IMR-90 (cell line): ENCODE results near the gene SNAPC4. TPM values are rescaled to one million over a fixed set of nuclear protein-coding genes. Genes with fewer than 3 reads are reported as not detected.

Source experiments
- ATAC-seq: fragments of 200-7000 bp; cut with Tn5 transposase; 2 replicates; pipeline ENCODE4 v1.9.1; 2020; ENCODE audit warnings: low read depth, mild to moderate bottlenecking, moderate library complexity
- BruUV-seq: library from RNA; stranded (reverse); fragments of 400-500 nt; replicated peaks from 2 replicates; lab custom pipeline; 2021; lab: Mats Ljungman, UMichigan
- CTCF ChIA-PET: fragments of 300-600 bp; formaldehyde crosslinking; extraction: SDS; loops from one replicate; lab custom pipeline; 2021; ENCODE audit warnings: antibody characterized with exemption; lab: Yijun Ruan, JAX
- POLR2A ChIA-PET: fragments of 300-600 bp; sonication (Branson Sonifier 250); formaldehyde crosslinking; loops from one replicate; lab custom pipeline; 2022; ENCODE audit warnings: antibody characterized with exemption; ENCODE audit not compliant: unreplicated experiment; lab: Charles Lee
- DNase-seq: peaks from one replicate; pipeline ENCODE4 v3.0.0; 2013
- H2AFZ ChIP-seq: replicated peaks from 2 replicates; pipeline ENCODE3; 2013; ENCODE audit warnings: low read length, mild to moderate bottlenecking; ENCODE audit not compliant: poor library complexity
- H2AK5ac ChIP-seq: 2 replicates; pipeline ENCODE4 v1.6.1; 2013; ENCODE audit warnings: low read depth, low read length, inconsistent platforms
- H2AK9ac ChIP-seq: replicated peaks from 2 replicates; pipeline ENCODE3; 2013; ENCODE audit warnings: mild to moderate bottlenecking, low read depth, low read length, moderate library complexity; ENCODE audit not compliant: poor library complexity
- H2BK120ac ChIP-seq: 2 replicates; pipeline ENCODE4 v1.6.1; 2013; ENCODE audit warnings: low read depth, low read length, inconsistent platforms
- H2BK15ac ChIP-seq: 3 replicates; pipeline ENCODE4 v1.6.1; 2013; ENCODE audit warnings: low read depth, low read length, inconsistent platforms
- H2BK20ac ChIP-seq: 2 replicates; pipeline ENCODE4 v1.6.1; 2013; ENCODE audit warnings: low read depth, mild to moderate bottlenecking, inconsistent platforms, low read length, moderate library complexity
- H2BK5ac ChIP-seq: 2 replicates; pipeline ENCODE4 v1.6.1; 2013; ENCODE audit warnings: mild to moderate bottlenecking, low read depth, low read length, inconsistent platforms; ENCODE audit not compliant: poor library complexity, severe bottlenecking
- H3K14ac ChIP-seq: replicated peaks from 2 replicates; pipeline ENCODE4 v1.6.1; 2013; ENCODE audit warnings: low read depth, low read length, inconsistent platforms
- H3K18ac ChIP-seq: 2 replicates; pipeline ENCODE4 v1.6.1; 2013; ENCODE audit warnings: low read depth, low read length, control low read depth
- H3K23ac ChIP-seq: 2 replicates; pipeline ENCODE4 v1.6.1; 2013; ENCODE audit warnings: low read depth, low read length, inconsistent platforms
- H3K27ac ChIP-seq: 2 replicates; pipeline ENCODE4 v1.5.1; 2013; ENCODE audit warnings: mild to moderate bottlenecking, control low read depth, low read length; ENCODE audit not compliant: insufficient read depth
- H3K27me3 ChIP-seq: 2 replicates; pipeline ENCODE4 v1.6.1; 2013; ENCODE audit warnings: low read length; ENCODE audit not compliant: control insufficient read depth, insufficient read depth
- H3K36me3 ChIP-seq: 2 replicates; pipeline ENCODE4 v1.6.1; 2013; ENCODE audit warnings: low read length, mixed read lengths; ENCODE audit not compliant: control insufficient read depth, insufficient read depth
- H3K4ac ChIP-seq: 2 replicates; pipeline ENCODE4 v1.6.1; 2013; ENCODE audit warnings: low read depth, low read length, inconsistent platforms
- H3K4me1 ChIP-seq: 2 replicates; pipeline ENCODE4 v1.6.1; 2013; ENCODE audit warnings: low read length, mixed read lengths; ENCODE audit not compliant: control insufficient read depth, insufficient read depth
- H3K4me2 ChIP-seq: 2 replicates; pipeline ENCODE4 v1.6.1; 2013; ENCODE audit warnings: low read depth, mild to moderate bottlenecking, control low read depth, low read length, moderate library complexity
- H3K4me3 ChIP-seq: 2 replicates; pipeline ENCODE4 v1.5.1; 2013; ENCODE audit warnings: low read depth, mild to moderate bottlenecking, control low read depth, low read length, moderate library complexity; ENCODE audit not compliant: insufficient read depth
- H3K56ac ChIP-seq: 2 replicates; pipeline ENCODE4 v1.6.1; 2013; ENCODE audit warnings: low read length, inconsistent platforms; ENCODE audit not compliant: insufficient read depth; ENCODE audit errors: extremely low read depth
- H3K79me1 ChIP-seq, 2 experiments: 2 replicates each; pipeline ENCODE4 v1.6.1; 2013; ENCODE audit warnings: low read length in 2 of 2, inconsistent platforms in 1 of 2, low read depth in 1 of 2
- H3K9ac ChIP-seq: 2 replicates; pipeline ENCODE4 v1.6.1; 2013; ENCODE audit warnings: low read depth, low read length, control low read depth
- H3K9me1 ChIP-seq: 2 replicates; pipeline ENCODE4 v1.6.1; 2013; ENCODE audit warnings: low read length, inconsistent platforms; ENCODE audit not compliant: insufficient read depth
- H3K9me3 ChIP-seq: 2 replicates; pipeline ENCODE4 v1.6.1; 2013; ENCODE audit warnings: low read length; ENCODE audit not compliant: control insufficient read depth, insufficient read depth
- H4K20me1 ChIP-seq: 2 replicates; pipeline ENCODE4 v1.6.1; 2013; ENCODE audit warnings: low read length, inconsistent platforms; ENCODE audit not compliant: insufficient read depth
- H4K5ac ChIP-seq: 2 replicates; pipeline ENCODE4 v1.6.1; 2013; ENCODE audit warnings: mild to moderate bottlenecking, low read depth, low read length, control low read depth
- H4K8ac ChIP-seq, 2 experiments: 2 replicates each; pipeline ENCODE4 v1.6.1; 2013; ENCODE audit warnings: low read depth in 2 of 2, low read length in 2 of 2, control low read depth in 1 of 2, inconsistent platforms in 1 of 2
- H4K91ac ChIP-seq: 2 replicates; pipeline ENCODE4 v1.6.1; 2013; ENCODE audit warnings: low read depth, low read length, inconsistent platforms; ENCODE audit not compliant: insufficient read depth
- ELK1 ChIP-seq: fragments of 150-350 bp; IDR thresholded peaks from 2 replicates; pipeline ENCODE4 v1.6.1; 2016; ENCODE audit warnings: low read depth, mild to moderate bottlenecking, low read length, moderate library complexity, borderline replicate concordance
- MAZ ChIP-seq: IDR thresholded peaks from 2 replicates; pipeline ENCODE4 v1.6.1; 2012; ENCODE audit warnings: low read depth, mild to moderate bottlenecking, low read length, improper control_type of control experiment, moderate library complexity, borderline replicate concordance
- RFX5 ChIP-seq: IDR thresholded peaks from 2 replicates; pipeline ENCODE4 v1.8.0; 2012; ENCODE audit warnings: low read depth, mild to moderate bottlenecking, low read length, moderate library complexity
- WGBS, 2 experiments: methylation state at CpG; one replicate each; pipeline versions ENCODE4 v1.1.5 to v1.1.7; 2013; ENCODE audit warnings: missing lambda C conversion rate in 2 of 2; ENCODE audit not compliant: insufficient read length in 1 of 2; ENCODE audit errors: extremely low coverage in 2 of 2; 5-methylcytosine and 5-hydroxymethylcytosine counted together
- dilution Hi-C: fragments of 300-500 bp; cut with HindIII; formaldehyde crosslinking; loops from one replicate; pipeline ENCODE4 v1.14.3; 2018; ENCODE audit warnings: low sequenced_read_pairs; ENCODE audit not compliant: unreplicated experiment
- in situ Hi-C: fragments of 300-500 bp; cut with MboI; formaldehyde crosslinking; loops from 3 replicates; pipeline ENCODE4 v1.14.3; 2019; ENCODE audit warnings: low sequenced_read_pairs, inconsistent platforms, mixed read lengths
- intact Hi-C: fragments of 100-400 bp; cut with micrococcal nuclease; formaldehyde crosslinking; loops from 2 replicates; pipeline ENCODE4 v1.10.0; 2022
- polyA plus RNA-seq, 3 experiments: library from polyadenylated mRNA; depleted of rRNA; stranded (reverse); fragments of >200 nt; gene quantifications; 2 replicates each; pipeline ENCODE4 v1.2.3, GENCODE V29; 2012; ENCODE audit warnings: low replicate concordance in 1 of 3
- total RNA-seq: library from RNA; depleted of rRNA; stranded (reverse); fragments of >200 nt; gene quantifications from 2 replicates; pipeline ENCODE4 v1.2.3, GENCODE V29; 2012

Gene SNAPC4
- total and polyA plus RNA-seq, 2 of the 4 experiments (the other 2 are of a cell fraction), result 2.5 to 6.5 TPM

GRCh38 chr9:136433043-136433715 is 33.2 kb upstream of the SNAPC4 start:
- no TSS peak for BruUV-seq
- H3K4me2 ChIP-seq, result no peak overlapping the region
- POLR2A ChIA-PET, result no interaction called here

More at GRCh38 chr9:136433043-136433715, 33.2 kb upstream of the SNAPC4 start:
- peaks cover 8% of the 10 kb centered on the region; the same call in 1 of the 2 replicates for H3K9me1 ChIP-seq
- ATAC-seq (no peak), DNase-seq (no peak)
- no peak overlapping the region for H2BK20ac ChIP-seq
- no peak overlapping the region for H3K56ac ChIP-seq
- no peak overlapping the region for H3K4ac ChIP-seq
- no peak overlapping the region for H3K18ac ChIP-seq
- in situ Hi-C loops, result no loop called here
- no peak overlapping the region for H4K5ac ChIP-seq
- TF ChIP-seq MAZ, result no peak
- TF ChIP-seq ELK1, result no peak
- no peak for TF ChIP-seq RFX5
- H4K20me1 ChIP-seq, result peaks cover 51% of the 10 kb centered on the region
- no peak overlapping the region for H2AK5ac ChIP-seq
- no peak overlapping the region for H2BK5ac ChIP-seq
- no peaks in the 10 kb centered on the region for H3K27me3 ChIP-seq
- H3K36me3 ChIP-seq, result peaks cover 45% of the 10 kb centered on the region
- CTCF ChIA-PET, result no interaction called here
- no peak overlapping the region for H3K4me3 ChIP-seq
- intact Hi-C loops, result no loop called here
- no peak overlapping the region for H2BK15ac ChIP-seq
- H3K79me1 ChIP-seq, result peaks cover 6 to 55% of the 10 kb centered on the region in 2 experiments
- no peak overlapping the region for H3K27ac ChIP-seq
- H3K9me3 ChIP-seq, result no peaks in the 10 kb centered on the region
- no peak overlapping the region for H4K8ac ChIP-seq
- H3K23ac ChIP-seq, result no peak overlapping the region
- H3K14ac ChIP-seq, result no peak overlapping the region
- H3K4me1 ChIP-seq, result peaks cover 4% of the 10 kb centered on the region; the same call in 1 of the 2 replicates
- H3K9ac ChIP-seq, result no peak overlapping the region
- dilution Hi-C loops, result no loop called here
- H4K91ac ChIP-seq, result no peak overlapping the region
- no peak overlapping the region for H2BK120ac ChIP-seq
- no peak overlapping the region for H2AFZ ChIP-seq
- 87% methylated on average over 20 of the region's 36 CpGs; no CpG with 5 or more reads in 1 of the 2 experiments for WGBS, 2 experiments
- no peak overlapping the region for H2AK9ac ChIP-seq
